MM.1S (cell line): Measurements from ENCODE around the gene FAM53A.

Experiments used
- DNase-seq: peaks from one replicate; pipeline ENCODE4 v3.0.0-alpha.2; 2015
- H2AFZ ChIP-seq: fragments of 300-600 bp; sonication (generic); 2 replicates; pipeline ENCODE4 v1.6.0; 2016; ENCODE audit warnings: antibody characterized with exemption, low read length
- H3F3A ChIP-seq: fragments of 300-600 bp; sonication (generic); 2 replicates; pipeline ENCODE4 v1.6.1; 2016; ENCODE audit warnings: mild to moderate bottlenecking, antibody characterized with exemption, low read length, moderate library complexity, mixed read lengths; ENCODE audit not compliant: insufficient read depth
- H3K27ac ChIP-seq: fragments of 300-600 bp; sonication (generic); 2 replicates; pipeline ENCODE4 v1.5.1; 2016; ENCODE audit warnings: mild to moderate bottlenecking, low read length
- H3K27me3 ChIP-seq: fragments of 300-600 bp; sonication (generic); replicated peaks from 2 replicates; pipeline ENCODE4 v1.6.0; 2016; ENCODE audit warnings: low read length; ENCODE audit not compliant: insufficient read depth
- H3K36me3 ChIP-seq: fragments of 300-600 bp; sonication (generic); replicated peaks from 2 replicates; pipeline ENCODE4 v1.6.1; 2016; ENCODE audit warnings: mild to moderate bottlenecking, low read length, mixed read lengths; ENCODE audit not compliant: insufficient read depth
- H3K4me1 ChIP-seq: fragments of 300-600 bp; sonication (generic); 2 replicates; pipeline ENCODE4 v1.6.1; 2016; ENCODE audit warnings: low read length, mixed read lengths
- H3K4me2 ChIP-seq: fragments of 300-600 bp; sonication (generic); 2 replicates; pipeline ENCODE4 v1.6.0; 2016; ENCODE audit warnings: low read depth, low read length
- H3K4me3 ChIP-seq: fragments of 300-600 bp; sonication (generic); 2 replicates; pipeline ENCODE4 v1.5.1; 2016; ENCODE audit warnings: low read length, mixed read lengths
- H3K79me2 ChIP-seq: fragments of 300-600 bp; sonication (generic); 2 replicates; pipeline ENCODE4 v1.6.1; 2016; ENCODE audit warnings: mixed run types, low read length, mixed read lengths
- H3K9ac ChIP-seq: fragments of 300-600 bp; sonication (generic); 2 replicates; pipeline ENCODE4 v1.6.1; 2016; ENCODE audit warnings: low read length, mixed read lengths
- H3K9me2 ChIP-seq: fragments of 300-600 bp; sonication (generic); replicated peaks from 2 replicates; pipeline ENCODE4 v1.6.1; 2016; ENCODE audit warnings: mild to moderate bottlenecking, low read length, mixed read lengths; ENCODE audit not compliant: insufficient read depth
- H3K9me3 ChIP-seq: fragments of 300-600 bp; sonication (generic); replicated peaks from 2 replicates; pipeline ENCODE4 v1.6.1; 2016; ENCODE audit warnings: mild to moderate bottlenecking, low read length, mixed read lengths; ENCODE audit not compliant: insufficient read depth
- H4K20me1 ChIP-seq: fragments of 300-600 bp; sonication (generic); 2 replicates; pipeline ENCODE4 v1.6.1; 2016; ENCODE audit warnings: mild to moderate bottlenecking, low read length, moderate library complexity, mixed read lengths; ENCODE audit not compliant: insufficient read depth
- CTCF ChIP-seq: fragments of 300-600 bp; sonication (generic); IDR thresholded peaks from 2 replicates; pipeline ENCODE4 v1.5.1; 2016; ENCODE audit warnings: antibody characterized with exemption, low read length, mixed read lengths
- EZH2 ChIP-seq: fragments of 300-600 bp; sonication (generic); optimal IDR thresholded peaks from 2 replicates; pipeline ENCODE3; 2017; ENCODE audit warnings: low read depth, mild to moderate bottlenecking, antibody characterized with exemption, low read length, mixed read lengths
- EZH2phosphoT487 ChIP-seq: fragments of 300-600 bp; sonication (generic); IDR thresholded peaks from 2 replicates; pipeline ENCODE4 v1.6.1; 2018; ENCODE audit warnings: antibody characterized with exemption, low read length

The FAM53A gene

DNA sequence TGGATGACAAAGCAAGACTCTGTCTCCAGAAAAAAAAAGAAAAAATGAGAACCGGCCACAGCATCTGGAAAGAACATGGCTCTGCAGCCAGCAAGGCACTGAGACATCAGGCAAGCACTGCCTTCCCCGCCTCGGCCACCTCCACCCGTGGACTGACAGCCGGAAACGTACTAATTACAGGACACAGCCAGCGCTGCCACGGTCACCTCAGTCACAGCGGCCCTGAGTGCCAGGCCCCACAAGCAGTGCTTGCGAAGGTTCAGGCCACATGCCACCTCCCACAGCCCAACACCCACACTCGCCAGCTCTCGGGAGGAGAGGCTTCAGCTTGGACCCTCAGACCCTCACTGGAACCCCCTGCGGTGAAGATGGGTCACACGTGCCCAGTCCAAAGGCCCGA lies 16.8 kb downstream of the FAM53A start:
- H3K9ac ChIP-seq = no peak overlapping the region

GRCh38 chr4:1666391-1666790 lies 17.7 kb downstream of the FAM53A start:
- H2AFZ ChIP-seq = no peak overlapping the region
- no peaks in the 10 kb centered on the region for H3K79me2 ChIP-seq
- no peaks in the 10 kb centered on the region for H3K9me2 ChIP-seq
- no peak overlapping the region for H3K4me3 ChIP-seq
- H3K4me2 ChIP-seq = no peak overlapping the region
- no peak for DNase-seq
- H3K9me3 ChIP-seq = no peaks in the 10 kb centered on the region
- no peaks in the 10 kb centered on the region for H3K4me1 ChIP-seq
- TF ChIP-seq CTCF = no peak
- no peak for TF ChIP-seq EZH2
- no peak for TF ChIP-seq EZH2phosphoT487
- no peaks in the 10 kb centered on the region for H3K36me3 ChIP-seq
- H3K27ac ChIP-seq = no peak overlapping the region
- H4K20me1 ChIP-seq = no peaks in the 10 kb centered on the region
- H3F3A ChIP-seq = no peaks in the 10 kb centered on the region
- H3K27me3 ChIP-seq = no peaks in the 10 kb centered on the region
- H3K9ac ChIP-seq = no peak overlapping the region

More for the DNA sequence above, 16.8 kb downstream of the FAM53A start:
- Histone ChIP-seq H3K9me3 (no peaks in the 10 kb centered on the region), H3K36me3 (no peaks in the 10 kb centered on the region), H3K27ac (no peak overlapping the region), H2AFZ (no peak overlapping the region), H3K4me1 (no peaks in the 10 kb centered on the region), H3K4me3 (no peak overlapping the region), H4K20me1 (no peaks in the 10 kb centered on the region), H3K79me2 (no peaks in the 10 kb centered on the region), H3K27me3 (no peaks in the 10 kb centered on the region), H3F3A (no peaks in the 10 kb centered on the region), H3K9me2 (no peaks in the 10 kb centered on the region), H3K4me2 (no peak overlapping the region)
- no peak for TF ChIP-seq CTCF
- DNase-seq = no peak

DNA sequence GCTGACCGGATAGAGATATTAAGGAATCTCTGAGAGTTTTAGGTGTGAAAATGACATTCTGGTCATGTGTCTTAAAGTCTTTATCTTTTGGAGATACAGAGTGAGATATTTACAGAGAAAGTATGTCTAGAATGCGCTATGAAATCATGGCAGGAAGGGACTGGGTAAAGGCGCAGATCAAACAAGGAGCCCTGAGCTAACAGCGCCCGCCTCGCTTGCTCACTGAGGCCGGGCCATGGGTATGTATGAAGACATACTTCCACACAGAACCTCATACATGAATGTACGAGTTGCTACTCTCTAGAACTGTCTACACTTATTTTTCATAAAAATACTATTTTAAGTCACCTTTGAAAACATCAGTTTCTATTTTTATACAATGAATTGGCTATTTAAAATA lies 20.0 kb downstream of the FAM53A start:
- Histone ChIP-seq H3K36me3 (no peaks in the 10 kb centered on the region), H3K79me2 (no peaks in the 10 kb centered on the region), H3K4me2 (no peak overlapping the region), H4K20me1 (no peaks in the 10 kb centered on the region), H3K9me3 (no peaks in the 10 kb centered on the region), H2AFZ (no peak overlapping the region), H3K27me3 (no peaks in the 10 kb centered on the region), H3F3A (no peaks in the 10 kb centered on the region), H3K27ac (no peak overlapping the region), H3K4me1 (no peaks in the 10 kb centered on the region), H3K9ac (no peak overlapping the region), H3K9me2 (no peaks in the 10 kb centered on the region), H3K4me3 (no peak overlapping the region)
- no peak for DNase-seq
- no peak for TF ChIP-seq CTCF
- TF ChIP-seq EZH2 = no peak
- TF ChIP-seq EZH2phosphoT487 = no peak

DNA sequence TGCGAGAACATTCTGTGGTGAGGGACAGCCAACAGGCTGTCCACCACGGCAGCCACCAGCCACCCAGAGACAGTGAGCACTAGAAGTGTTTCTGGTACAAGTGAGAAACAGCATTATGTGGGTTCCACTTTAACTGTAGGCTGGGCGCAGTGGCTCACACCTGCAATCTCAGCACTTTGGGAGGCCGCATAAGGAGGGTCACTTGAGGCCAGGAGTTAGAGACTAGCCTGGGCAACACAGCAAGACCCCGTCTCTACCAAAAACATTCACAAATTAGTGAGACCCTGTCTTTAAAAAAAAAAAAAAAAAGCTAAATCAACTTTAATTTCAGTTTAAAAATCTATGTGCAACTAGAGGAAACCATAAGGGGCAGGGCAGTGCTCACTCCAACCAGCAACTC lies 20.6 kb downstream of the FAM53A start:
- Histone ChIP-seq H3F3A (no peaks in the 10 kb centered on the region), H2AFZ (no peak overlapping the region), H3K4me3 (no peak overlapping the region), H3K36me3 (no peaks in the 10 kb centered on the region), H3K27me3 (no peaks in the 10 kb centered on the region), H3K9ac (no peak overlapping the region), H3K79me2 (no peaks in the 10 kb centered on the region), H3K9me2 (no peaks in the 10 kb centered on the region), H3K4me1 (no peaks in the 10 kb centered on the region), H3K9me3 (no peaks in the 10 kb centered on the region), H3K27ac (no peak overlapping the region), H4K20me1 (no peaks in the 10 kb centered on the region), H3K4me2 (no peak overlapping the region)
- DNase-seq = no peak
- TF ChIP-seq EZH2phosphoT487 (no peak), CTCF (no peak), EZH2 (no peak)
